Endothelial cell of umbilical vein (primary cell): Measurements from ENCODE around the gene MYO18A. TPM values are rescaled to one million over a fixed set of nuclear protein-coding genes. Genes with fewer than 3 reads are reported as not detected.

Source experiments
- BruUV-seq: library from RNA; stranded (reverse); fragments of 400-500 nt; replicated peaks from 2 replicates; lab custom pipeline; 2021; lab: Mats Ljungman, UMichigan
- CTCF ChIA-PET: fragments of 300-600, 350-600 bp; sonication (Branson Sonifier 250); formaldehyde crosslinking; loops from one replicate; lab custom pipeline; 2021; ENCODE audit warnings: antibody characterized with exemption, inconsistent platforms; lab: Charles Lee
- POLR2A ChIA-PET: fragments of 300-600, 350-600 bp; sonication (Branson Sonifier 250); formaldehyde crosslinking; loops from one replicate; lab custom pipeline; 2021; ENCODE audit warnings: antibody characterized with exemption, inconsistent platforms; lab: Charles Lee
- DNase-seq: peaks from one replicate; pipeline ENCODE4 v3.0.0-alpha.2; 2011; ENCODE audit warnings: low read depth, low spot score
- FAIRE-seq: peaks from 2 replicates; lab custom pipeline; 2011; peaks lifted over from hg19 to GRCh38; lab: Jason Lieb, UNC
- H2AFZ ChIP-seq: 2 replicates; pipeline ENCODE4 v1.6.0; 2012; ENCODE audit warnings: low read depth, low read length, control low read depth, inconsistent platforms
- H3K27ac ChIP-seq: 2 replicates; pipeline ENCODE4 v1.5.1; 2011; ENCODE audit warnings: low read depth, mild to moderate bottlenecking, control low read depth, low read length, moderate library complexity; ENCODE audit not compliant: insufficient read depth
- H3K27me3 ChIP-seq, 2 experiments: 2 replicates each; pipeline versions ENCODE4 v1.6.0 to v1.6.1; 2011; ENCODE audit warnings: low read length in 2 of 2, mixed read lengths in 1 of 2; ENCODE audit not compliant: control insufficient read depth in 2 of 2, insufficient read depth in 2 of 2
- H3K36me3 ChIP-seq, 2 experiments: 2 replicates in 1 of 2; 3 replicates in 1 of 2; pipeline ENCODE4 v1.5.1; 2011; ENCODE audit warnings: low read length in 2 of 2, mild to moderate bottlenecking in 1 of 2, moderate library complexity in 1 of 2; ENCODE audit not compliant: control insufficient read depth in 2 of 2, insufficient read depth in 2 of 2; ENCODE audit errors: extremely low read depth in 1 of 2
- H3K4me1 ChIP-seq: 3 replicates; pipeline ENCODE4 v1.5.1; 2011; ENCODE audit warnings: mild to moderate bottlenecking, low read length; ENCODE audit not compliant: control insufficient read depth, insufficient read depth; ENCODE audit errors: extremely low read depth
- H3K4me2 ChIP-seq: 2 replicates; pipeline ENCODE4 v1.6.1; 2011; ENCODE audit warnings: low read length, control low read depth, mixed read lengths; ENCODE audit not compliant: insufficient read depth
- H3K4me3 ChIP-seq, 3 experiments: fragments of 200-600 bp in 1 of 3; sonication (generic), shearing (Covaris generic) in 1 of 3; replicated peaks in 1 of 3; 2 replicates each; pipeline ENCODE4 v1.5.1; 2011 to 2016; ENCODE audit warnings: control low read depth in 3 of 3, low read length in 3 of 3, mild to moderate bottlenecking in 2 of 3, inconsistent platforms in 1 of 3, low read depth in 1 of 3, moderate library complexity in 1 of 3; ENCODE audit not compliant: insufficient read depth in 1 of 3
- H3K79me2 ChIP-seq: 2 replicates; pipeline ENCODE4 v1.6.0; 2012; ENCODE audit warnings: low read length, inconsistent platforms; ENCODE audit not compliant: control insufficient read depth, insufficient read depth
- H3K9ac ChIP-seq: replicated peaks from 2 replicates; pipeline ENCODE3; 2011; ENCODE audit warnings: low read length, control low read depth; ENCODE audit not compliant: insufficient read depth; ENCODE audit errors: extremely low read depth
- H3K9me1 ChIP-seq: replicated peaks from 3 replicates; pipeline ENCODE4 v1.6.0; 2011; ENCODE audit warnings: mild to moderate bottlenecking, low read length; ENCODE audit not compliant: control insufficient read depth, insufficient read depth; ENCODE audit errors: extremely low read depth
- H3K9me3 ChIP-seq: replicated peaks from 2 replicates; pipeline ENCODE4 v1.5.1; 2012; ENCODE audit warnings: low read length, inconsistent platforms; ENCODE audit not compliant: control insufficient read depth, insufficient read depth
- H4K20me1 ChIP-seq: replicated peaks from 2 replicates; pipeline ENCODE3; 2011; ENCODE audit warnings: mild to moderate bottlenecking, low read length; ENCODE audit not compliant: control insufficient read depth, insufficient read depth; ENCODE audit errors: extremely low read depth
- EZH2 ChIP-seq: IDR thresholded peaks from 2 replicates; pipeline ENCODE4 v1.6.1; 2012; ENCODE audit warnings: borderline replicate concordance, low read depth, mild to moderate bottlenecking, moderate library complexity, low read length, inconsistent platforms; ENCODE audit not compliant: severe bottlenecking
- FOS ChIP-seq: IDR thresholded peaks from 2 replicates; pipeline ENCODE4 v1.6.1; 2011; ENCODE audit warnings: mild to moderate bottlenecking, low read length, moderate library complexity, borderline replicate concordance; ENCODE audit not compliant: insufficient read depth
- GATA2 ChIP-seq: IDR thresholded peaks from 2 replicates; pipeline ENCODE4 v1.7.0; 2011; ENCODE audit warnings: low read depth, mild to moderate bottlenecking, moderate library complexity, mixed read lengths, low read length; ENCODE audit not compliant: insufficient read length, insufficient read depth
- JUN ChIP-seq: IDR thresholded peaks from 2 replicates; pipeline ENCODE4 v1.6.1; 2011; ENCODE audit warnings: borderline replicate concordance, low read depth; ENCODE audit not compliant: insufficient read length, insufficient read depth
- MAX ChIP-seq: IDR thresholded peaks from 2 replicates; pipeline ENCODE4 v1.6.1; 2011; ENCODE audit not compliant: insufficient read depth, insufficient read length
- MYC ChIP-seq: IDR thresholded peaks from one replicate; pipeline ENCODE4 v1.6.1; 2011; ENCODE audit warnings: mild to moderate bottlenecking, low read depth, low read length
- POLR2A ChIP-seq: IDR thresholded peaks from 2 replicates; pipeline ENCODE4 v1.6.1; 2012; ENCODE audit warnings: low read depth, mild to moderate bottlenecking, control low read depth, low read length
- POLR2AphosphoS5 ChIP-seq: IDR thresholded peaks from 2 replicates; pipeline ENCODE4 v1.6.1; 2012; ENCODE audit warnings: low read depth, mild to moderate bottlenecking, control low read depth, low read length, moderate library complexity; ENCODE audit not compliant: insufficient read depth
- dilution Hi-C: fragments of 300-500 bp; cut with MboI; formaldehyde crosslinking; loops from one replicate; pipeline ENCODE4 v1.15.0; 2019; ENCODE audit warnings: low sequenced_read_pairs; ENCODE audit not compliant: extremely low pct_ligation_motif_present
- intact Hi-C: fragments of 100-400 bp; cut with micrococcal nuclease; formaldehyde crosslinking; loops from one replicate; pipeline ENCODE4 v1.10.0; 2022
- polyA plus RNA-seq, 4 experiments: library from polyadenylated mRNA; depleted of rRNA in 3 of 4; stranded (reverse) in 3 of 4; unstranded in 1 of 4; fragments of >200 nt; gene quantifications; 2 replicates each; pipeline versions ENCODE4 v1.2.1 to v1.2.3, GENCODE V29; 2011 to 2012; ENCODE audit warnings: missing spikeins in 1 of 4
- total RNA-seq: library from RNA; stranded (reverse); gene quantifications from 2 replicates; pipeline ENCODE4 v1.2.3, GENCODE V29; 2021
- TF ChIP-seq, protein P1 (sequence below), 2 donors: IDR thresholded peaks; 1 replicate in 1 of 2; 2 replicates in 1 of 2; pipeline ENCODE4 v1.5.1; 2011; ENCODE audit warnings: low read length in 2 of 2, mild to moderate bottlenecking in 2 of 2, moderate library complexity in 2 of 2, control low read depth in 1 of 2, inconsistent platforms in 1 of 2, low read depth in 1 of 2; ENCODE audit not compliant: insufficient read depth in 1 of 2; ENCODE audit errors: extremely low read depth in 1 of 2

The MYO18A gene
- total and polyA plus RNA-seq, 2 donors (not counting 3 experiments of a cell fraction or from before 2014, with no cell fraction given) = 3.9 to 28.3 TPM

DNA sequence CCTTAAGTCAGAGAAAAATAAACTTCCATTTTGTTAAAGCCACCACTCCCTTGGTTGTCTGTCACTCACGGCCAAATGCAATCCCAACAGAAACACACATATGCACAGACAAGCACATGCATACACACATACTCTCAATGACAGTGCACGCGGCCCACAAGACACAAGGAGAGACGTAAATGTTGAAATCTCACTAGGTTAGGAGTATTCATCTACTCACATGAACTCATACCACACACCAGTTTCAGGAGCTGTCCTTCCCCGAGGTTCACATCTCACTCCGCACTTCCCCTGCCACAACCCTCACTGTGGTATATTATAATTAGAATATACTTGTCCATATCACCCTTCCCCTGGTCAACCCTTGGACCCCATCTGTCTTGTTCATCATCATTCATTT, 36.0 kb upstream of the MYO18A start:
- Histone ChIP-seq H3K9me3 (no peaks in the 10 kb centered on the region), H3K4me3 (no peak overlapping the region), H3K4me1 (no peaks in the 10 kb centered on the region), H3K4me2 (no peak overlapping the region), H4K20me1 (no peaks in the 10 kb centered on the region), H2AFZ (no peak overlapping the region), H3K9me1 (no peaks in the 10 kb centered on the region), H3K27ac (no peak overlapping the region), H3K9ac (no peak overlapping the region), H3K36me3 (no peaks in the 10 kb centered on the region), H3K27me3 (no peaks in the 10 kb centered on the region), H3K79me2 (no peaks in the 10 kb centered on the region)
- BruUV-seq = no TSS peak
- ChIA-PET CTCF (interaction anchor here (0.6 to 12.1 kb wide), 9 partner anchors 9 to 91 kb away, joined by 3 to 320 read pairs (median 6); partner anchors contain the start of gene MYO18A), POLR2A (no interaction called here)
- no peak for DNase-seq
- intact Hi-C loops = no loop called here
- no peak for FAIRE-seq
- no peak for TF ChIP-seq POLR2AphosphoS5
- TF ChIP-seq MYC = no peak
- dilution Hi-C loops = no loop called here

DNA sequence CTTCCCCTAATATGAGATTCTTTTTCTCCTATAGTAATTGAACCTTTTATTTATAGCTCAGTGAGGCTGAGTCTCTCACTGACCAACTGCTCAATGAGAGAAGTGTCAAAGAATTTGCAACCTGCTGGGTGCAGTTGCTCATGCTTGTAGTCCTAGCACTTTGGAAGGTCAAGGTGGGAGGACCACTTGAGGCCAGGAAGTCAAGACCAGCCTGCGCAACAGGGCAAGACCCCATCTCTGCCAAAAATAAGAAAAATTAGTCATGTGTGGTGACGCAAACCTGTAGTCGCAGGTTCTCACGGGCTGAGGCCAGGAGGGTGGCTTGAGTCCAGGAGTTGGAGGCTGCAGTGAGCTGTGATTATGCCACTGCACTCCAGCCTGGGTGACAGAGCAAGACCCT, 35.5 kb upstream of the MYO18A start:
- no peak for FAIRE-seq

More for the DNA sequence above, 35.5 kb upstream of the MYO18A start:
- ChIA-PET CTCF (interaction anchor here (0.6 to 12.1 kb wide), 5 partner anchors 36 to 138 kb away, joined by 3 to 320 read pairs (median 11); partner anchors contain the start of gene MYO18A), POLR2A (no interaction called here)
- Histone ChIP-seq H2AFZ (no peak overlapping the region), H3K27ac (no peak overlapping the region), H3K79me2 (no peaks in the 10 kb centered on the region), H4K20me1 (no peaks in the 10 kb centered on the region), H3K27me3 (no peaks in the 10 kb centered on the region), H3K9me3 (no peaks in the 10 kb centered on the region), H3K9me1 (no peaks in the 10 kb centered on the region), H3K36me3 (no peaks in the 10 kb centered on the region), H3K4me3 (no peak overlapping the region), H3K4me2 (no peak overlapping the region), H3K4me1 (no peaks in the 10 kb centered on the region), H3K9ac (no peak overlapping the region)
- dilution Hi-C loops = no loop called here
- intact Hi-C loops = no loop called here
- TF ChIP-seq EZH2 = no peak
- TF ChIP-seq MAX = no peak
- no peak for TF ChIP-seq MYC
- no peak for TF ChIP-seq JUN
- TF ChIP-seq POLR2A = no peak
- TF ChIP-seq FOS = no peak
- TF ChIP-seq GATA2 = no peak
- no peak for TF ChIP-seq POLR2AphosphoS5
- TF ChIP-seq, protein P1, sequence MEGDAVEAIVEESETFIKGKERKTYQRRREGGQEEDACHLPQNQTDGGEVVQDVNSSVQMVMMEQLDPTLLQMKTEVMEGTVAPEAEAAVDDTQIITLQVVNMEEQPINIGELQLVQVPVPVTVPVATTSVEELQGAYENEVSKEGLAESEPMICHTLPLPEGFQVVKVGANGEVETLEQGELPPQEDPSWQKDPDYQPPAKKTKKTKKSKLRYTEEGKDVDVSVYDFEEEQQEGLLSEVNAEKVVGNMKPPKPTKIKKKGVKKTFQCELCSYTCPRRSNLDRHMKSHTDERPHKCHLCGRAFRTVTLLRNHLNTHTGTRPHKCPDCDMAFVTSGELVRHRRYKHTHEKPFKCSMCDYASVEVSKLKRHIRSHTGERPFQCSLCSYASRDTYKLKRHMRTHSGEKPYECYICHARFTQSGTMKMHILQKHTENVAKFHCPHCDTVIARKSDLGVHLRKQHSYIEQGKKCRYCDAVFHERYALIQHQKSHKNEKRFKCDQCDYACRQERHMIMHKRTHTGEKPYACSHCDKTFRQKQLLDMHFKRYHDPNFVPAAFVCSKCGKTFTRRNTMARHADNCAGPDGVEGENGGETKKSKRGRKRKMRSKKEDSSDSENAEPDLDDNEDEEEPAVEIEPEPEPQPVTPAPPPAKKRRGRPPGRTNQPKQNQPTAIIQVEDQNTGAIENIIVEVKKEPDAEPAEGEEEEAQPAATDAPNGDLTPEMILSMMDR (IDR thresholded peaks at IDR 0.05; ENCODE audit: extremely low read depth in 1 of 2, insufficient read depth in 1 of 2, low read depth in 1 of 2, low read length in 2 of 2) = no peak
- DNase-seq = no peak
- BruUV-seq = no TSS peak
